KMS-11 (cell line): Measurements from ENCODE around the gene RPS6KA1.
A peak's percentile ranks its signal among the peaks of the same experiment; 100 is the strongest.

Experiments
- H2AFZ ChIP-seq: fragments of 200-600 bp; sonication (generic); 2 replicates; pipeline ENCODE4 v1.6.1; 2016; ENCODE audit warnings: antibody characterized with exemption, mixed run types, low read depth
- H3K27ac ChIP-seq: fragments of 200-600 bp; sonication (generic); 2 replicates; pipeline ENCODE4 v1.6.1; 2016; ENCODE audit warnings: mild to moderate bottlenecking, mixed run types
- H3K27me3 ChIP-seq: fragments of 200-600 bp; sonication (generic); 2 replicates; pipeline ENCODE4 v1.6.1; 2017; ENCODE audit warnings: mild to moderate bottlenecking, low read depth, mixed run types, moderate library complexity; ENCODE audit not compliant: insufficient read depth
- H3K36me3 ChIP-seq: fragments of 200-600 bp; sonication (generic); 2 replicates; pipeline ENCODE4 v1.6.1; 2017; ENCODE audit warnings: mild to moderate bottlenecking, mixed run types; ENCODE audit not compliant: insufficient read depth
- H3K4me1 ChIP-seq: fragments of 200-600 bp; sonication (generic); 2 replicates; pipeline ENCODE4 v1.6.1; 2016; ENCODE audit warnings: mild to moderate bottlenecking, low read depth, mixed run types; ENCODE audit not compliant: poor library complexity, severe bottlenecking
- H3K4me2 ChIP-seq: fragments of 200-600 bp; sonication (generic); 2 replicates; pipeline ENCODE4 v1.7.0; 2016; ENCODE audit warnings: mild to moderate bottlenecking, mixed run types
- H3K4me3 ChIP-seq: fragments of 200-600 bp; sonication (generic); IDR thresholded peaks from 2 replicates; pipeline ENCODE4 v1.6.1; 2017; ENCODE audit warnings: low read depth, low read length, mixed read lengths; ENCODE audit not compliant: insufficient read depth
- H3K79me2 ChIP-seq: fragments of 200-600 bp; sonication (generic); 2 replicates; pipeline ENCODE4 v1.6.1; 2016; ENCODE audit warnings: low read depth, mixed run types; ENCODE audit not compliant: insufficient read depth
- H3K9ac ChIP-seq: fragments of 200-600 bp; sonication (generic); 2 replicates; pipeline ENCODE4 v1.6.1; 2016; ENCODE audit warnings: mild to moderate bottlenecking, mixed run types
- H4K20me1 ChIP-seq: fragments of 200-600 bp; sonication (generic); 2 replicates; pipeline ENCODE4 v1.6.1; 2016; ENCODE audit warnings: mild to moderate bottlenecking, mixed run types; ENCODE audit not compliant: insufficient read depth
- TF ChIP-seq, protein P1 (sequence below): fragments of 200-600 bp; sonication (generic); conservative IDR thresholded peaks from 2 replicates; pipeline ENCODE4 v1.6.1; 2017; ENCODE audit warnings: low read depth, mild to moderate bottlenecking, antibody characterized with exemption, low read length, moderate library complexity, mixed read lengths

Gene RPS6KA1

GRCh38 chr1:26540351-26540750, 10.8 kb downstream of the RPS6KA1 start:
- H3K9ac ChIP-seq, result no peak overlapping the region
- H3K79me2 ChIP-seq, result no peaks in the 10 kb centered on the region
- TF ChIP-seq, protein P1, sequence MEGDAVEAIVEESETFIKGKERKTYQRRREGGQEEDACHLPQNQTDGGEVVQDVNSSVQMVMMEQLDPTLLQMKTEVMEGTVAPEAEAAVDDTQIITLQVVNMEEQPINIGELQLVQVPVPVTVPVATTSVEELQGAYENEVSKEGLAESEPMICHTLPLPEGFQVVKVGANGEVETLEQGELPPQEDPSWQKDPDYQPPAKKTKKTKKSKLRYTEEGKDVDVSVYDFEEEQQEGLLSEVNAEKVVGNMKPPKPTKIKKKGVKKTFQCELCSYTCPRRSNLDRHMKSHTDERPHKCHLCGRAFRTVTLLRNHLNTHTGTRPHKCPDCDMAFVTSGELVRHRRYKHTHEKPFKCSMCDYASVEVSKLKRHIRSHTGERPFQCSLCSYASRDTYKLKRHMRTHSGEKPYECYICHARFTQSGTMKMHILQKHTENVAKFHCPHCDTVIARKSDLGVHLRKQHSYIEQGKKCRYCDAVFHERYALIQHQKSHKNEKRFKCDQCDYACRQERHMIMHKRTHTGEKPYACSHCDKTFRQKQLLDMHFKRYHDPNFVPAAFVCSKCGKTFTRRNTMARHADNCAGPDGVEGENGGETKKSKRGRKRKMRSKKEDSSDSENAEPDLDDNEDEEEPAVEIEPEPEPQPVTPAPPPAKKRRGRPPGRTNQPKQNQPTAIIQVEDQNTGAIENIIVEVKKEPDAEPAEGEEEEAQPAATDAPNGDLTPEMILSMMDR, result no peak
- peak overlapping the region; percentile 44 for H3K4me2 ChIP-seq
- peaks cover 52% of the 10 kb centered on the region for H3K4me1 ChIP-seq
- H3K36me3 ChIP-seq, result no peaks in the 10 kb centered on the region
- no peak overlapping the region for H2AFZ ChIP-seq
- no peaks in the 10 kb centered on the region for H3K27me3 ChIP-seq
- H4K20me1 ChIP-seq, result no peaks in the 10 kb centered on the region
- H3K27ac ChIP-seq, result peak overlapping the region; percentile 43; the same call in 1 of the 2 replicates
- H3K4me3 ChIP-seq, result no peak overlapping the region

- H3K27ac ChIP-seq, result no peak overlapping the region
- no peaks in the 10 kb centered on the region for H4K20me1 ChIP-seq
- TF ChIP-seq, protein P1, result no peak
- H3K4me1 ChIP-seq, result peaks cover 52% of the 10 kb centered on the region
- H3K4me2 ChIP-seq, result peak overlapping the region; percentile 23; the same call in 1 of the 2 replicates
- no peaks in the 10 kb centered on the region for H3K79me2 ChIP-seq
- no peaks in the 10 kb centered on the region for H3K36me3 ChIP-seq
- H3K4me3 ChIP-seq, result no peak overlapping the region
- H3K9ac ChIP-seq, result no peak overlapping the region
- H3K27me3 ChIP-seq, result no peaks in the 10 kb centered on the region
- H2AFZ ChIP-seq, result no peak overlapping the region
Observed at GRCh38 chr1:26541431-26541815, 11.9 kb downstream of the RPS6KA1 start.

- Histone ChIP-seq H3K79me2 (no peaks in the 10 kb centered on the region), H3K4me1 (peaks cover 52% of the 10 kb centered on the region), H4K20me1 (no peaks in the 10 kb centered on the region), H3K4me3 (no peak overlapping the region), H2AFZ (no peak overlapping the region), H3K27ac (no peak overlapping the region), H3K9ac (no peak overlapping the region), H3K36me3 (no peaks in the 10 kb centered on the region), H3K27me3 (no peaks in the 10 kb centered on the region), H3K4me2 (peak overlapping the region; percentile 23; the same call in 1 of the 2 replicates)
- TF ChIP-seq, protein P1, result peak; percentile 43
Observed at GRCh38 chr1:26541816-26542711, 12.5 kb downstream of the RPS6KA1 start.

GRCh38 chr1:26542771-26543451, 13.3 kb downstream of the RPS6KA1 start:
- Histone ChIP-seq H3K36me3 (no peaks in the 10 kb centered on the region), H3K27me3 (no peaks in the 10 kb centered on the region), H3K4me3 (no peak overlapping the region), H3K27ac (no peak overlapping the region), H3K79me2 (no peaks in the 10 kb centered on the region), H4K20me1 (no peaks in the 10 kb centered on the region), H3K4me1 (peaks cover 47% of the 10 kb centered on the region), H2AFZ (no peak overlapping the region), H3K9ac (no peak overlapping the region), H3K4me2 (no peak overlapping the region)
- TF ChIP-seq, protein P1, result no peak
